ENCODE measurements around the gene SH3GL2.

The SH3GL2 gene

DNA sequence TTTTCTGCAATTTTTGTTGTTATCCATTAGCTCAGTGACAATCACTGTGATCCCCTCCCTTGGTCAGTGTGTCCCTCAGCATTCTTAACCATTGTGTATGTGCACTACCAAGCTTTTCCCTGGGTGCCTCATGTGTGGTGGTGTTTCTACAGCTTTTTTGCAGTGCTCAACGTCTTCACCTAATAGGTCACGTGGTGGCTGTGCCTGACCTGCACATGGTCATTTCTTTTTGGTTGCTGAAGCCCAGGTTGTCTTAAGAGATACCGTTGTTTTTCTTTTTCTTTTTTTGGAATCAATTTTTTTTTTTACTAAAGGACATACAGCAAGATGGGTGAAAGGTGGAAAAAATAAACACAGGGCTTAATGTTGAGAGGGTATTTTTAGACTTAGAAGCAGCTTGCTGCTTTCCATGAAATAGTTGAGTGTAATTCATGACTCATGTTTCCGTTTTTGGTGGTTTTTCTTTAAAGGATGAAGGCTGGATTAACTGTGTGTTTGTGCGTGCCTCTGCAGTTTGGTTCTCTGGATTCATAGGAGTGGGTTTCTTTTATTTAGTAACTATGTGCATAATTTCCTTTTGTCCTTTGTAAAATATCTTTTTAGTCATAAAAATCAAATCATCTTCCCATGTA, 22.2 kb downstream of the SH3GL2 start:
- no peak for DNase-seq
- in situ Hi-C loops (cut with HindIII; ENCODE audit: low pct_ligation_motif_present, low pct_unique_long_range_greater_than_20kb, low sequenced_read_pairs) = no loop called here

DNA sequence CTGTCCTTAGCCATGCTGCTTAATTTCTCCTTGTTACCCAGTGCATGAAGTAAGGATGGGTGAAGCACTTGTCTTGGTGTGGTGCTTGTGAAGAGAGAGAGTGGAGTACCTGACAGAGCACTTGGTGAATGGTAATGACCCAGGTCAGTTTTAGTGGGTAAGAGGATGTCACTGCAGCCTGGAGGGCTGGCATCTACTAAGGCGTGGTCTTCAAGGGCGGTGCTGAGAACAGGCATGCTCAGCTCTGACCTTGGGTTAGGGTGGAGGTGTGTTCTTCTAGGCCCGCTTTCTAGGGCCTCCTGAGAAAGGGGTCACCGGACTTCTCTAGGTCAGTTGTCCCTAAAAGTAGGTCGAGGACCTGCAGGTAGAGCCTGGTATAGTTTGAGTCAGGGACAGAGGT, 25.7 kb downstream of the SH3GL2 start:
- DNase-seq = no peak
- in situ Hi-C loops (cut with HindIII; ENCODE audit: low pct_ligation_motif_present, low pct_unique_long_range_greater_than_20kb, low sequenced_read_pairs) = no loop called here

DNA sequence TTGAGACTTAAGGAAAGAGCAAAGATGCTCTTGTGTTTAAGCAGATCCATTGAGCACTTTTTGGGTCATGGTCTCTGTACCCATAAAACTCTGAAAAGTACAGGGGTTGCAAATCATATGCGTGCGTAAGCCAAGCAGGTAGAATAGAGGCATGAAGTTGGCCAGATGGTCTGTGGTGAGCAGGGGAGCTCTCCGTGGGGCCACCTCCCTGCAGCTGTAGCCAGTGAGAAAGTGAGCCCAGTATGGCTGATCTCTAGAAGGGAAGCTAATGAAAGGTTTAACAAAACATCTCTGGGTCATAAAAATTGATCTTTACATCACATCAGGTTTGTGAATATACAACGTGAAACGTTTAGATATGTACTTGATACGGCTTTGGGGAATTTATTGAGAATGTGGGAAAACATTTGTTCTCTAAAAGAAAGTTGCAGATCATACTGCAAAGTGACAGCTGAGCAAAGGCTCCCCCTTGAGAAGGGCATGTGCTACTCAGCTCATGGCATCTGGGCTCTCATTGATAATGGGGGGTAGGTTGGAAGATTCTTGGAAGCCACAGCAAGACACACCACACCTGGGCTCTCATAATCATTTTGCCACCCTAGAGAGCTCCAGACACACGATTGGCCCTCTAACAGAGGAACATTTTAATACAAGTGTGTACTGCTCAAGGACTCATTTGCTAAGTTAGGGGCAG, 30.6 kb downstream of the SH3GL2 start:
- in situ Hi-C loops (cut with HindIII; ENCODE audit: low pct_ligation_motif_present, low pct_unique_long_range_greater_than_20kb, low sequenced_read_pairs) = no loop called here
- DNase-seq = no peak

GRCh38 chr9:17611342-17611741, 32.5 kb downstream of the SH3GL2 start:
- in situ Hi-C loops (cut with HindIII; ENCODE audit: low pct_ligation_motif_present, low pct_unique_long_range_greater_than_20kb, low sequenced_read_pairs) = no loop called here
- DNase-seq = no peak

GRCh38 chr9:17611917-17612316, 33.1 kb downstream of the SH3GL2 start:
- DNase-seq = no peak
- in situ Hi-C loops (cut with HindIII; ENCODE audit: low pct_ligation_motif_present, low pct_unique_long_range_greater_than_20kb, low sequenced_read_pairs) = no loop called here

- in situ Hi-C loops (cut with HindIII; ENCODE audit: low pct_ligation_motif_present, low pct_unique_long_range_greater_than_20kb, low sequenced_read_pairs) = no loop called here
- no peak for DNase-seq
These were observed 34.9 kb downstream of the SH3GL2 start for GRCh38 chr9:17613758-17614157.

- no peak for DNase-seq
- in situ Hi-C loops (cut with HindIII; ENCODE audit: low pct_ligation_motif_present, low pct_unique_long_range_greater_than_20kb, low sequenced_read_pairs) = no loop called here
These were observed 35.4 kb downstream of the SH3GL2 start for GRCh38 chr9:17614250-17614649.

DNA sequence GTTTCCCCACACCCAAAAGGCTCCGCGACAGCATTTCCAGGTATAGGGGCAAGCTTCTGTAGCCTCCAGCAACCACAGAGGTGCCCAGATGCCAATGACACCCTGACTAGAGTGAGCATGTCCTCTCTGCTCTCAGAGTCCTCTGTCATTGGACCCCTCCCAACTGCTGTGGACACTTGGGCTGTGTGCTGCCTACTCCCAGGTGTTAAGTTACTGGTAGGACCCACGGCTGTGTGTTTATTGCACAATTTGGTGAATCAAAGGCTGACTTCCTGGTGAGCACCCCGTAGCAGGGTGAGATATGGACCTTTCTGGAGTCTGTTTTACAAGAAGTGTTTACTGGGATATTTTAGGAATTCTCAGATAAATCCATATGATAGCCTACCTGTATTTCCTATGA, 36.0 kb downstream of the SH3GL2 start:
- in situ Hi-C loops (cut with HindIII; ENCODE audit: low pct_ligation_motif_present, low pct_unique_long_range_greater_than_20kb, low sequenced_read_pairs) = no loop called here
- no peak for DNase-seq

GRCh38 chr9:17622141-17622540, 43.3 kb downstream of the SH3GL2 start:
- in situ Hi-C loops (cut with HindIII; ENCODE audit: low pct_ligation_motif_present, low pct_unique_long_range_greater_than_20kb, low sequenced_read_pairs) = no loop called here
- DNase-seq = no peak

DNA sequence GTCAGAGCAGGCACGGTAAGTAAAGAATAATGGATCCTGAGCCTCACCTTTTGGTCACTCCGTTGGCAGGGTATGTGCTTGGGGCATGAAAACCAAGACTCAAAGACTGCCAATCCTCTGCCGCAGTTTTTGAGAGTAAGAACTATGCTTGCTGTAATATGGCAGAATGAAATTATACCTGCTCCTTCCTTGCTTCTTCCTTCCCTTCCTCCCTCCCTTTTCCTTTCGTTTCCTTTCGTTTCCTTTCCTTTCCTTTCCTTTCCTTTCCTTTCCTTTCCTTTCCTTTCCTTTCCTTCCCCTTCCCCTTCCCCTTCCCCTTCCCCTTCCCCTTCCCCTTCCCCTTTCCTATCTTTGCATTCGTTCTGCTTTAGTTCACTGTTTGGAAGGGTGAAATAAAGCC, 43.9 kb downstream of the SH3GL2 start:
- in situ Hi-C loops (cut with HindIII; ENCODE audit: low pct_ligation_motif_present, low pct_unique_long_range_greater_than_20kb, low sequenced_read_pairs) = no loop called here

DNA sequence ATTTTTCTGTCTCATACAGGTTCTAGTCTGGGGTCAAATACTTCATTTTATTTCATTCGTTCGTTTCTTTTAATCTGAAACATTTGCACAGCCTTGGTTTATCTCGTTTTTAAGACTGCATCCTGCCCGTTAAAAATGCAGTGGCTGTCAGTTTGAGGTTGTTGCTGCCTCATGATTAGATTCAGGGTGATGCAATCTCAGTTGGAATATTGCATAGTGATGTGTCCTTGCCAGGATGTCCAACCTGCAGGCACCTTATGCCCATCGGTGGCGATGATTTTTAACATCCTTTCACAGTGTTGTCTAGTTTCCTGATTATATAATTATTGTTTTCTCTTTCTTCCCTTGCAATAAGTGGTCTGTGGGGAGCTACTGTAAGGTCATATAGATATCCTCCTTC, 45.1 kb downstream of the SH3GL2 start:
- no peak for DNase-seq
- in situ Hi-C loops (cut with HindIII; ENCODE audit: low pct_ligation_motif_present, low pct_unique_long_range_greater_than_20kb, low sequenced_read_pairs) = no loop called here

More for the DNA sequence above, 43.9 kb downstream of the SH3GL2 start:
- no peak for DNase-seq

DNA sequence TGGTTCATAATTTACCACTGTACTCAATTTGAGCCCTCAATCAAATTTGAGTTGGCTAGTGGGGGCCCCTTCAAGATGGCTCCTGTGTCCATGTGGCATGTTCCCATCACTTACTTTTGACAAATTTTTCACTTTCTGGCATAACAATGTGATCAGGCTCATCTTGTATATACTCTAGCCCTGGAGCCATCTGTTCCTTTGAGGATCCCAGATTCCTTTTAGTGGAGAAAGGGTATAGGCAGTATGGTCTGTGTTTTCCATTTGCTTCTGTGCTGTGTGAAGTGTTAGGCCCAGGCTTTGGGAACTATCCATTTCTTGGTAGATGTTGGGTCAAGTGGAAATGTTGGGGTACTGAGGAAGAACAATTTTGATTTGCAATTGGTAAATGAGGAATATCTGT, 45.7 kb downstream of the SH3GL2 start:
- in situ Hi-C loops (cut with HindIII; ENCODE audit: low pct_ligation_motif_present, low pct_unique_long_range_greater_than_20kb, low sequenced_read_pairs) = no loop called here
- no peak for DNase-seq

GRCh38 chr9:17625644-17626388, 47.0 kb downstream of the SH3GL2 start:
- in situ Hi-C loops (cut with HindIII; ENCODE audit: low pct_ligation_motif_present, low pct_unique_long_range_greater_than_20kb, low sequenced_read_pairs) = no loop called here
- no peak for DNase-seq

DNA sequence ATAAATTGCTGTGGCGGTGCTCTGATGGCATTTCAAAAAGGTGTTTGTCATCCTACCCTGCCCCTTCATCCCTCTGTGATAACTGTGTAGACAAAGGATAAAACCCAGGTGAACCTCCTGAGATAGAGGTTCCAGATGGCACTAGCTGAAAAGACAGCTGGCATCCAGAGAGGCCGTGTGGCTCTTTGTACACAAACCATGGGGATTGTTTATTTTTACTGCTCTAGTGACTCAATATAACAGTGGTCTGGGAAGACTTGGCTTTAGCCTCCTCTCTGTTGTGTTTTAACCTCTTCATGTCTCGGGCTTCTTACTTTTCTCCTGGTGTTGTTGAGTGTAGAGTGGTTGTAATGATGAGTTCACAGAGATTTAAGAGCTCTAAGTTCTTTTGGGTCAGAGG, 48.8 kb downstream of the SH3GL2 start:
- in situ Hi-C loops (cut with HindIII; ENCODE audit: low pct_ligation_motif_present, low pct_unique_long_range_greater_than_20kb, low sequenced_read_pairs) = no loop called here
- no peak for DNase-seq

DNA sequence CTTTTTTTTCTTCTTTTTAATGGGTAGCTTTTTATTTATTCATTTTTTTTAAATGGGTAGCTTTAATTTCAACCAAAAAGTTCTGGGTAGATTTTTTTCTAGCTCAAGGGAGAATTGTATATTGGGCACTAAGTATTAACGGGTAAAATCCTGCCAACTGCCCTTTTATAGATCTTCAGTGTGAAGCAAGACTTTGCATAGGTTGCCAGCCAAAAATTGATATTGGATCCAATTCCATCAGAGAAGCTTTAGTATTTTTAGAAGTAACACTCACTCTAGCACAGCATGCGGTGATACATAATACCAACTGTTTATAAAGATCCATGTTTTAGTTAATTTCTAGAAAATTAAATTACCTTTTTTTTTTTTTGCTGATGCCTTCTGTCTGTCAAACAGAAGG, 49.8 kb downstream of the SH3GL2 start:
- DNase-seq = no peak
- in situ Hi-C loops (cut with HindIII; ENCODE audit: low pct_ligation_motif_present, low pct_unique_long_range_greater_than_20kb, low sequenced_read_pairs) = no loop called here

DNA sequence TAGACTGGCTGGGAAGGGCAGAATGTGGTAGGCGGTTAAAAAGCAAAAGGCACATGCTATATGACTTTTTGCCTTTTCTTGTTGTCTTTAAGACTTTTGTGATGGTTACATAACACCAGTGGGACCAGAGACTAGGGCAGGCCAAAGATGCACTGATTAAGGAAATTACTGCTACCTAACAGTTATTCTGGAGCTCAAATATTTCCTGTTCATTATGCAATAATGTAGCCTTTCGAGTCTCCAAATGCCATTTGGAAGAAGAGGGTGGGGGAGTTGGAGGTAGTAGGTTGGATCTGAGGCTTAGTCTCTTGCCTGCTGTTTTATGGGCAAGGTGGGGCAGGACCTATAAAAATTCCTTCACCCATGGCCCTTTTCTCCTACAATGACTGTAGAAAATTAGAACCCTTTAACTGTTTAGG, 51.7 kb downstream of the SH3GL2 start:
- DNase-seq = no peak
- in situ Hi-C loops (cut with HindIII; ENCODE audit: low pct_ligation_motif_present, low pct_unique_long_range_greater_than_20kb, low sequenced_read_pairs) = no loop called here

DNA sequence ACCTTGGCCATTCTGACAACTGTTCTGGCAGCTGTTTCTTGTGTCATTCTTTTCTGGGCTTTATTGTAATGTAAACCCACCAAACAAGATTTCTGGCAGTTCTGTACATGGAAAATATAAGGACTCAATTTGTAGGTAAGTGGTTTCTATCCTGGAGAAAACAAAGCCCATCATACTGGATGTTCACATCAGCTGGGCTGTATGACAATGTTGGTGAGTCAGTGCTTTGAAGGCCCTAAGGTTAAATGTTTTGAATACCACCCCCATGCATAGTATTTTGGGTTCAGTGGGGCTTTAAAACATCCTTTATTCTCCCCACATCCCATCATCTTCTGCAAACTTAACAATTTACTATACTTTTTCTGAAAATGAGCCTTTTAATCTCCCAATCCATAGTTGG, 52.5 kb downstream of the SH3GL2 start:
- in situ Hi-C loops (cut with HindIII; ENCODE audit: low pct_ligation_motif_present, low pct_unique_long_range_greater_than_20kb, low sequenced_read_pairs) = no loop called here

GRCh38 chr9:17632994-17633393, 54.1 kb downstream of the SH3GL2 start:
- in situ Hi-C loops (cut with HindIII; ENCODE audit: low pct_ligation_motif_present, low pct_unique_long_range_greater_than_20kb, low sequenced_read_pairs) = no loop called here

More for the DNA sequence above, 52.5 kb downstream of the SH3GL2 start:
- DNase-seq = no peak

GRCh38 chr9:17635115-17635890, 56.4 kb downstream of the SH3GL2 start:
- DNase-seq = no peak
- in situ Hi-C loops (cut with HindIII; ENCODE audit: low pct_ligation_motif_present, low pct_unique_long_range_greater_than_20kb, low sequenced_read_pairs) = no loop called here

More at GRCh38 chr9:17632994-17633393, 54.1 kb downstream of the SH3GL2 start:
- no peak for DNase-seq

Measured in ACHN (cell line).